Ovary (tissue), 3 donors: ENCODE results near the gene ATP1A2.

Experiments used
- CTCF ChIP-seq, 3 donors: fragments of 450-650 bp in 2 of 3; fragments of 200-600 bp in 1 of 3; IDR thresholded peaks; one replicate each; pipeline versions ENCODE4 v1.5.1 to v1.8.0; 2016 to 2022; ENCODE audit warnings: antibody characterized with exemption in 3 of 3, mild to moderate bottlenecking in 1 of 3
- EP300 ChIP-seq: sonication (generic); formaldehyde crosslinking; IDR thresholded peaks from one replicate; pipeline ENCODE4 v1.6.1; 2017; ENCODE audit warnings: antibody characterized with exemption
- POLR2A ChIP-seq: fragments of 450-650 bp; IDR thresholded peaks from one replicate; pipeline ENCODE4 v1.6.1; 2017; ENCODE audit warnings: antibody characterized with exemption, mild to moderate bottlenecking, moderate library complexity
- donor health status: DM: no; HTN: no; CAD: no.

GRCh38 chr1:160151303-160151702, 35.7 kb downstream of the ATP1A2 start, which contains the start of gene ATP1A4:
- TF ChIP-seq CTCF (IDR thresholded peaks at IDR 0.05) (no peak), EP300 (no peak), POLR2A (no peak)
